HG03558 (cell line): Measurements from ENCODE around the gene UBE2D1.

Source experiments
- ATAC-seq: cut with Tn5 transposase; IDR thresholded peaks from one replicate; pipeline ENCODE4 v1.9.1; 2021; ENCODE audit warnings: moderate number of reproducible peaks; ENCODE audit not compliant: unreplicated experiment; ENCODE audit errors: extremely low read depth

The UBE2D1 gene

DNA sequence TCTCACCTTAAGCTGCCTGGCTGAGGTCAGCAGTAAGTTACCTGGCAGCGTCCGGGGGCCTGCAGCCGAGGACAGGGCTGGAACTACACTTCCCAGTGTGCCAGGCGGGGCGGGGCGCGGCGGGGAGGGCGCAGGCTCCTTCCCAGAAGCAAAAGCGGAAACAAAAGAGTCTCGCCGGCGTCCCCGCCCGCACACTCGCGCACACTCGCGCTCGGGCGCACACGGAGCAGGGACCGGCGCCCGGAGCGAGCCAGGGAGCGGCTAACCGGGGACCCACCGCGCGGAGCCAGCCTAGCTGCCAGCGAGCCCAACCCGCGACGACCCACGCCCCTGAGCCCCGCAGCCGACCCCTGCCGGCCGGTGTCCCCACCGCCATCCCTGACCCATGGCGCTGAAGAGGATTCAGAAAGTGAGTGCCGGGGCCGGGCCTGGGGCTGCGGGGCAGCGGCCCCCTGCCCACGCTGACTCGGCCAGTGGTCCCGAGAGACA is at the start of gene UBE2D1:
Gene UBE2D1, plus strand, starts transcription at position 190 of the 489 bp plus-strand sequence. Its CDS starts 196 bp downstream, at position 386.
- ATAC-seq: peak; percentile 74

DNA sequence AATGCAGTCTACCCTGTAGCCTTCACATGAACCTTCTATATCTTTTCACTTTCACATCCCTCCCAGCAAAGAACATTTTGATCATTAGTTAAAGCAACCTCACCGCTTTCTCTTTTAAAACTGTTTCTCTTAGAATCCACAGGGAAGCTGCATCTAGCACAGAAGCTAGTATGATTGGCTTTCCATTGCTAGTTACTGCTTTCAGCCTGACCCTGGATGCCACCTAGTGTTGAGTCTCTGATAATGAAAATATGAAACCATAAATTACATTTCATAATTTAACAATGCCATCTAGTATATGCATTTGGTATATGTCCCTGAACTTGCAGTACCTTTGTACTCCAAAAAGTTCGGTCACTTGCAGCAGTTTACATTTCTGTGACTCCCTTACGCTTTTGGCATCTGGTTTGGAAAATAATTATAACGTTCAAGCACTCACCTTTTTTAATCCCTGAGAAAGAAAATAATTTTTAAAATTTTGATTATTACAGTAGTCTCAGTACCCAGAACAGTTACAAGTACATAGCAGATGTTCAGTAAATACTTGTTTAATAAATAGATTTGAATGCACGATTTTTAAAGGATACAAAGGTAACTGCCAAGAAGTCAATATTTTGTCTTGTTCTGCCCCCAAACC is 43.1 kb upstream of the UBE2D1 start:
- peak; percentile 89 for ATAC-seq

DNA sequence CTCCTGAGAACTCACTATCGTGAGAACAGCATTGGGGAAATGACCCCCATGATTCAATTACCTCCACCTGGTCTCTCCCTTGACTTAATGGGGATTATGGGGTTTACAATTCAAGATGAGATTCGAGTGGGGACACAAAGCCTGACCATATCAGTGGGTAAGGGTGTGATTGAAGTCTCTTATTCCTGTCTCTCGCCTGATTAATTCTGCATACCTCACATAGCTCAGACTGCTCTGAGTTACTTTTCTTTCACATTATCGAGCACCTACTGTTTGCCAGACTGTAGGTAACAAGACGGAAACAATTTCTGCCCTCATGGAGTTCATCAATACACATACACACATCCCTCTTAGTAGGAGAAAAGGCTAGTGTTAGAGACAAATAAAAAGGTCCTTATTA is 40.8 kb upstream of the UBE2D1 start:
- ATAC-seq: no peak

DNA sequence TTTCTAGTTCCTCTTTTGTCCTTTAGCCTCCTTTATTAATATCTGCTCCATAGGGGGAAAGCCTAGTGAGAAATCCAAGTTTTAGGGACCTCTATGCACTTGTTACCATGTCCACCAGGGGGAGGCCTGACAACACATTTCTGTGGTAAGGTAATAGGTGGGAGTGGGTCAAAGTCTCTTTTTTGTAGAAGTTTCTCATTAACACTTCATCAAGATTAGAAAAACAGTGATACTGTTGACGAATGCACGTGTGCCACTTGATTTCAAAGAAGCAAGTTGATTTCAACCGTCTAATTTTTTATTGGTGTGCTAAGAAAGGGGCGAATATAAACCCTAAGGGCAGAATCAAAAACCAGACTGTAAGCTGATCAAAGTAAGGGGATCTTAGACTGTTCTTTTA is 35.2 kb upstream of the UBE2D1 start:
- ATAC-seq: peak; percentile 78

DNA sequence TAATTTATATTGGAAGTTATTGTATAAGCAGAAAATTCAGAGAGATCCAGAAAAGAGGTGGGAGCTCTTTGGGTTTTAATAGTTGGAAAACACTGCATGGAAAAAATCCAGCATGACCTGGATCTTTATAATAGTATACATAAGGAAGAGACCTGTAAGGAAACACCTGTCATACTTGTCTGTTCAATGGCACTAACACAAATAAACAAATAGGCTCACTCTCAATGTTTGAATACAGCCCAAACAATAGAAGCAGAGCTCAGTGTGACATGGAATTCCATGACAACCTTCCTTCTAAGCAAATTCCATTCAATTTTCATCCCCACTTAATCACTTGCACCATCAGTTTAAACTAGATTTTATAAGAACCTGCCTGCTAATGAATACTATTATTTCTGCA is 34.1 kb upstream of the UBE2D1 start:
- no peak for ATAC-seq

DNA sequence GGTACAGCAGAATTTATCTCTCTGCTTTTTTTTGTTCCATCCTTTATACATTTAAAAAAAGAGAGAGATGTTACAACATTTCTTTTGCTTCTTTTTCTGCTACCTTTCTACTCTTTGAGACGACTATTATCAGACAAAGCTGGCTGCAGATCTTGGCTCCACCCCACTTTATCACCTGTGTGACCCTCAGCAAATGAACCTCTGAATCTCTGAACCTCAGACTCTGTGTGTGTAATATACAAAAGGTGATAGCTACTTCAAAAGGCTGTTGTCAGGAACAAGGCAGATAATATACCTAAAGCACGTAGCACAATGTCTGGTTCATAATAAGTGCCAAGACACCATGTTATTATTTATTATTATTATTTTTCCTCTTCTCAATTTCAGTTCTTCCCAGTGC is 32.6 kb upstream of the UBE2D1 start:
- ATAC-seq: no peak

DNA sequence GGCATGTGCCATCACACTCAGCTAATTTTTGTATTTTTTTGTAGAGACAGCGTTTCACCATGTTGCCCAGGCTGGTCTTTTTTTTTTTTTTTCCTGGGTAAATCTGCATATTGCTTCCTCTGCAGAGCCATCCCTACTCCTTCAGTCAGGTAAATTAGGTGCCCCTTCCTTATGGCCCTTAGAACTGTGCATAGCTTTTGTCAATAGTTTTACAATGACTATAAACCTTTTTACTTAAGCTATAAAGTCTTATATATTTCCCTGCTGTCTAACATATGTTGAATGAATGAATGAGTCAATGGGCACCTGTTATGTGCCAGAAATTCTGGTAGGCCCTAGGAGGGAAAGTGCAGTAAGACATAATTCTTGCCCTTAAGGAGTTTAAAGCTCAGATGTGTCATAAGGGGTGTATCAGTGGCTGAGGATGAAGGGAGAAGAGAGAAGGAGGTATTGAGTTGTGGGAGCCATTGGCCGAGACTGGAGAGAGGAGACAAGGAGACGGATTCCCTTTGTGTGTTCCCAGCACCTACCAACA is 30.6 kb upstream of the UBE2D1 start:
- ATAC-seq: no peak

DNA sequence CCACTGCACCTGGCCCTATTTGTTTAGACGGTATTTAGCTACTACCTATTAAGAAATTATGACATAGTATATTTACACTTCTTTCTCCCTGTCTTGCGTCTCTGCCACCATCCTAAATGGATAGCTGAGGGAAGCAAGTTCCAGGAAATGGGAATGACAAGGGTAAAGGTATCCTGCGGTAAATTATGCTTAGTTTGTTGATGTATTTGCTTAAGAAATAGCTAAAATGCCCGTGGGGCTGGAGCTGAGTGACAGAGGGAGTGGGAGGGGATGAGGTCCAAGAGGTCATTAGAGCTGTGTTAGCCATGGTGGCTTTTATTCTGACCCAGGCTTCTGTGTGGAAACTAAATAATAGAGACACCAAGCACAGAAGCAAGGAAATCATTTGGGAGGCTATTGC is 29.0 kb upstream of the UBE2D1 start:
- no peak for ATAC-seq

DNA sequence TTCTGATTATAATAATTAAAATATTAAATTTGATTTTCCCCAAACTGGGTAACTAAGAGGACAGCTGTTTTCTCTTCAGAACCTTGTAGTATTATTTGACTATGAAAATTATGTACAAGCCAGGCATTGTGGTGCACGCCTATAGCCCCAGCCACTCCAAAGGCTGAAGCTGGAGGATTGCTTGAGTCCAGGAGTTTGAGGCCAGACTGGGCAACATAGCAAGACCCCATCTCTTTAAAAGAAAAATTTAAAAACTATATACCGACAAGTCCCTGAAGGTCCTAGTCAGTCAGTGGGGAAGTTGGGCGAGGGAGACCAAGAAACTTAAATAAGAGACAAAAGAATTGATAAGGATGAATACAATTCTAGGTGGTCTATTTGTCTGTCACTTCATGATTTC is 27.1 kb upstream of the UBE2D1 start:
- no peak for ATAC-seq

DNA sequence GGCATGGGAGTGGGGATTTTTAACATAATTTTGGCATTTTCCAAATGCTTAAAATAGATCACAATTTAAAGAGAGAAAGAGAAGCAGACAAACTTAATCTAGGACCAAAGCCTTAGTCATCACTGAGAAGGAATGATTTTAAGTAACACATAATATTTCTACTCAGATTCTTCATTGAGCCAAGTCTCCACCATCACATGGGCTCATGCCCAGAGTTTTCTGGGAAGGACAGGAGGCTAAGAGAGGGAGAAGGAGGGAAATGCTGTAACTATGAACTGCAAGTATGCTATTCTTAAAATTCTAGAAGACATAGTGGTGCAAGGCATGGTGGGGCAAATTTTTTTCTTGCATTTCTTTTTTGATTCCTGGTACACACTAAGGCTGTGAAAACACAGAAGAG is 23.8 kb upstream of the UBE2D1 start:
- ATAC-seq: no peak

DNA sequence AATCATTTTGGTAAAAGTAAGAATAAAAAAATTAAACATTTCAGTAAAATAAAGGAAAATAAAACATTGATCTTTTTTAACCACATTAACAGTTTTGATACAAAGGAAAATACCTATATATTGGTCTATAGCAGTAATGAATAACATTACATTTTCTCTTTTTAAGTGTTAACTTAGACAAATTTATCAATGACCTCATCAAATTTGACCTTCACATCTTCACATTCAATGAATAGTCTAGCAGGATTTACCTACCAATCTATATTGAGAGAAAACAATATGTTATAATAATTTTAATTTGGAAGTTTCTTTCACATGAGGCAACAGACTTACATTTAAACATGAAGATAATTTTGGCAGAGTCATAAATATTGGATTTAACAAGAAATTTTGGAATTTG is 17.9 kb upstream of the UBE2D1 start:
- no peak for ATAC-seq

DNA sequence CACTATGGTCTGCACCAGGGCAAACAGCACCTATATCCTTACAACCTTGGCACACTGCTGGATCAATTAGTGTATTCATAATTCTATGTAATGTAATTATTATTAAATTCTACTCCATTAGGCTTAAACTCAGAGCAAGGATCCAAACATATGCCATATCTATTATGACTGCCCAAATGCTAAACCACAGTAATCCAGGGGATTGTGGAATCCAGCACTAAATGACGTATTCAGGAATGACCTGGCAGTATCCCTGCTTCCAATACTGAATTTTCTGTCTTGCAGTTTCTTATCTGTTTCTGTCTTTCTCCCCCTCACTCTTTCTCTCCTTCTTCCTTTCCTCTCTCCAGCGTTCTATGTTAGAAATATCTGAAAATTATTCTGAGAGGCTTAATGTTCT is 16.5 kb upstream of the UBE2D1 start:
- no peak for ATAC-seq

DNA sequence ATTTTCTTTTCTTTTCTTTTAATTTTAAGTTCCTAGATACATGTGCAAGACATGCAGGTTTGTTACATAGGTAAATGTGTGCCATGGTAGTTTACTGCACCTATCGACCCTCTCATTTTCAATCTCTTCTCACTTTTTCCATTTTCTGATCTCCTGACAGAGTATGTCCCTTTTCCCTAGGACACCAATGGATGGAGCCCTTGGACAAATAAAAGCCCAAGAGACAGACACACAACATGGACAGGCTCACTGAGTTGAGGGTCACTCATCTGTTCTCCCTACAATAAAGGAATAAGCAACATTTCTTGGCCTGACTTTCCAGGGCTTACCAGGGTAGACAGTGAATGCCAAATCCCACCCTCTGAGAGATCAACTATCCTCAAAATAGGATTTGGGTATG is 15.2 kb upstream of the UBE2D1 start:
- ATAC-seq: no peak

DNA sequence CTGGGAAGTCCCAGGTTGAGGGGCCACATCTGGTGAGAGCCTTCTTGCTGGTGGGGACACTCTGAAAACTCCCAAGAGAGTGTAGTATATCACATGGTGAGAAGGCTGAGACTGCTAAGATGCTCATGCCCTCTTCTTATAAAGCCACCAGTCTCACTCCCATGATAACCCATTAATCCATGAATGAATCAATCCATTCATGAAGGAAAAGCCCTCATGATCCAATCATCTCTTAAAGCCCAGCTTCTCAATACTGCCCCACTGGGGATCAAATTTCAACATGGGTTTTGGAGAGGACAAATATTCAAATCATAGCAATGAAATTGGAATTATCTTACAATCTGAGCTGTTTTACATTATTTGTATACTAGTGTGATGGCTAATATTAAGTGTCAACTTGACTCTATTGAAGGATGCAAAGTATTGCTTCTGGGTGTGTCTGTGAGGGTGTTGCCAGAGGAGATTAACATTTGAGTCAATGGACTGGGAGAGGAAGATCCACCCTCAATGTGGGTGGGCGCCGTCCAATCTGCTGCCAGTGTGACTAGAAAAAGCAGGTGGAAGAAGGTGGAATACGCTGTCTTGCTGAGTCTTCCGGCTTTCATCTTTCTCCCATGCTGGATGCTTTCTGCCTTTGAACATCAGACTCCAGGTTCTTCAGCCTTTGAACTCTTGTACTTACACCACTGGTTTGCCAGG is 14.3 kb upstream of the UBE2D1 start:
- no peak for ATAC-seq

DNA sequence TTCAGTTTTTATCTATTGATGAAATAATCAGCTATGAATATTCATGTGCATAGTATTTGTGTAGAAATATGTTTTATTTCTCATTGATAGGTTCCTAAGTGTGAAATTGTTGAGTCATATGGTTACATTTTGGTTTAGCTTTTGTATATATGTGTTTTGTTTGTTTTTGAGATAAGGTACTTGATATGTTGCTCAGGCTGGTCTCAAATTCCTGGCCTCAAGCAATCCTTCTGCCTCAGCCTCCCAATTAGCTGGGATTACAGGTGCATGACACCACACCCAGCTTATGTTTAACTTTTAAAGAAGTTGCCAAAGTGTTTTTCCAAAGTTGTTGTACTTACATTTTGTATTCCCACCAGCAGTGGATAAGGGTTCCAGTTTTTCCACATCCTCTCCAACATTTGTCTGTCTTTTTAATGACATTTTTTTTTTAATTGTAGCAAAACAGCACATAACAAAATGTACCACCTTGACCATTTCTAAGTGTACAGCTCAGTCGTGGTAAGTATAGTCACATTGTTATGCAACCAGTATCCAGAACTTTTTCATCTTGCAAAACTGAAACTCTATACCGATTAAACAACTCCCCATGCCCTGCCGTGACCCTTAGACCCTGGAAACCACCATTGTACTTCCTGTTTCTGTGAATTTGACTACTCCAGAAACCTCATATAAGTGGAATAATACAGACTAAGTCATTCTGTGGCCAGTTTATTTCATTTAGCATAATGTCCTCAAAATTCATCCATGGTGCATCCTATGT is 12.6 kb upstream of the UBE2D1 start:
- ATAC-seq: peak; percentile 95

DNA sequence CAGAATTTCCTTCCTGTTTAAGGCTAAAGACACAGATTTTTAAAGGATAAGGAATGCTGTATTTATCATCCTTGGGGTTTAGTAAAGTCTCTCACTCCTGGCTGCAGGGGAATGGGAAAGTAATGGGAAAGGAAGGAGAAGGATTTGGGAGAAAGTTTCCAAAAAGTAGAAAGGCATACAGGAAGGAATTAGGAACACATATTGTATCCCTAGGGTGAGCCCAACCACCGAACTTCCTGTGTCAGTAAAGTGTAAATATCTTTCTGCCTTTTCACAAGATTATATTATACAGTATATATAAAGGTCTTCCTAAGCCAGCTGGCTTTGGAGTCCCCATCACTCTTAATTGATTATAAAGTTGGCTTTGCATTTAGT is 12.0 kb upstream of the UBE2D1 start:
- ATAC-seq: no peak

DNA sequence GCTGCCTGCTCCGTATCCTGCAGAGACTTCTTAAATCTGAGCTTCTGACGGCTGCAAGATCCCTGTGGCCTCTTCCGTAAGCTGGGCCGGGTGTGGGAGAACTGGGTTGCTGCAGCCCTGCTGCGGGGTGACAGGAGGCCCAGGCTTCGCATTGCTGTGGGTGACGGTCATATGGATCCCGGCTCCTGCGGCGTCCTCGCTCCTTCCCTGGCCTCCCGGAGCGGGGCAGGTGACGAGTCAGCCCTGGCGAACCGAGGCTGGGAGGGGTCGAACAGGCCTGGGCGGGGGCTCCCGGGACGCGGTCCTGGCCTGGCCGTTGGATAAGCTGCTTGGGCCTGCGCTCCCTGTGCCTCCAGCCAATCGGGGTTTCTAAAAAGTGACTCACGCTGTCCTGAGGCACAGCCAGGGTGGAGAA is 7.8 kb upstream of the UBE2D1 start:
- no peak for ATAC-seq

DNA sequence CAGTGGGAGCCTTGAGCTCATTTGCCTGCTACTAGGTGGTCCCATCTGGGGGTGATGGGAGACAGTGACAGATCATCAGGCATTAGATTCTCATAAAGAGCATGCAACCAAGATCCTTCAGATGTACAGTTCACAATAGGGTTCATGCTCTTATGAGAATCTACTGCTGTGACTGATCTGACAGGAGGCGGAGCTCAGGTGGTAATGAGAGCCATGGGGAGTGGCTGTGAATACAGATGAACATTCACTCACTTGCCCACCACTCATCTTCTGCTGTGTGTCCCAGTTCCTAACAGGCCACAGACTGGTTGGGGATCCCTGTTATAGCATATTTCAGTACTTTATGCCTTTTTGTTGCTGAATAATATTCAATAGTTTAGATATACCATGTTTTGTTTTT is 6.6 kb upstream of the UBE2D1 start:
- ATAC-seq: no peak

DNA sequence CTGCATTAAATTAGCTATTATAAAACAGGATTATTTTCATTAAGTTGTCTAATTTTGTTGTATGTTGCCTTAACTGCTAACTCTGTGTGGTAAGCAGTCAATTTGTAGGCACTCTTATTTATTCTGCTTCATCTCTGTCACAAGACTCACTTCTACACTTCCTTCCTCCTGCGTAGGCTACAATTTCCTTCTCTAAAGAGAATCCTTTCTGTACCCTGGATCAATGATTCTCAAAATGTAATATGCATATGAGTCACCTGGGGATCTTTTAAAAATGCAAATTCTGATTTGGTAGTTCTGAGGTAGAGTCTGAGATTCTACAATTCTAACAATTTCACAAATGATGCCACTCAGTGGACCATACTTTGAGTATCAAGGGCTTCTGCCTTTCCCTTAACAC is 4.4 kb upstream of the UBE2D1 start:
- ATAC-seq: no peak

DNA sequence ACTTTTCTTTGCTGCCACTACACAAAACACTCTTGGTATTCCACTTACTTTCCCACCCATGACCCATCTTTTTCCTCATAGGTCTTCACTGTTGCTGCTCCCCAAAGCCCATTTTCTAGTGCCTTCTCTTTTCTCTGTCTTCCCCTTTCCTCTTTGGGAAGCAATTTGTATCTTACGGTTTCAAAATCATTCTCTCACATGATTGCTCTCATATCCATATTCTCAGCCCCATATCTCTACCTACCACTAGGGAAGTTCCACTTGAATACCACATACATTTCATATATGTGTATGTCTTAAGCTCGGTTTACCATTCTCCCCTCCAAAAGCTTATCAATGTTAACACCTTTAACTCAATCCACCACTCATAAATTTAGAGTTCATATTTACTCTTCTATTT is 3.2 kb upstream of the UBE2D1 start:
- ATAC-seq: no peak
